Activated T-helper 1 cell treated with anti-CD3 and anti-CD28 coated beads, Interleukin-12 subunit alpha, Interleukin-12 subunit beta, Interleukin-2, Interleukin-4 antibody, amounts not matched to agents 30 ng/mL and 10 ng/mL and 1 ng/mL, durations not matched to agents 14 hours and 24 hours and 36 hours (primary cell): ENCODE measurements around the gene PSTK. TPM values are rescaled to one million over a fixed set of nuclear protein-coding genes. Genes with fewer than 3 reads are reported as not detected.

Source experiments
- DNase-seq: peaks from one replicate; pipeline ENCODE4 v3.0.0; 2021; ENCODE audit warnings: low spot score
- H3K27ac Mint-ChIP-seq: one replicate; pipeline ENCODE4 v1.8.0; 2021; ENCODE audit warnings: mild to moderate bottlenecking, mixed read lengths
- H3K27me3 Mint-ChIP-seq: one replicate; pipeline ENCODE4 v1.8.0; 2022; ENCODE audit warnings: mild to moderate bottlenecking, moderate library complexity, mixed read lengths; ENCODE audit not compliant: insufficient read depth
- H3K36me3 Mint-ChIP-seq: one replicate; pipeline ENCODE4 v1.8.0; 2021; ENCODE audit warnings: low read depth, mixed read lengths
- H3K4me1 Mint-ChIP-seq: one replicate; pipeline ENCODE4 v1.8.0; 2021; ENCODE audit warnings: low read depth, mixed read lengths
- H3K4me3 Mint-ChIP-seq: one replicate; pipeline ENCODE4 v1.8.0; 2021; ENCODE audit warnings: mild to moderate bottlenecking, moderate library complexity, mixed read lengths
- H3K9me3 Mint-ChIP-seq: one replicate; pipeline ENCODE4 v1.8.0; 2021; ENCODE audit warnings: mixed read lengths
- intact Hi-C: fragments of 100-400 bp; cut with micrococcal nuclease; formaldehyde crosslinking; loops from one replicate; pipeline ENCODE4 v1.15.1; 2024
- total RNA-seq: library from RNA; stranded (reverse); gene quantifications from 2 replicates; pipeline ENCODE4 v1.2.3, GENCODE V29; 2022

PSTK gene, protein sequence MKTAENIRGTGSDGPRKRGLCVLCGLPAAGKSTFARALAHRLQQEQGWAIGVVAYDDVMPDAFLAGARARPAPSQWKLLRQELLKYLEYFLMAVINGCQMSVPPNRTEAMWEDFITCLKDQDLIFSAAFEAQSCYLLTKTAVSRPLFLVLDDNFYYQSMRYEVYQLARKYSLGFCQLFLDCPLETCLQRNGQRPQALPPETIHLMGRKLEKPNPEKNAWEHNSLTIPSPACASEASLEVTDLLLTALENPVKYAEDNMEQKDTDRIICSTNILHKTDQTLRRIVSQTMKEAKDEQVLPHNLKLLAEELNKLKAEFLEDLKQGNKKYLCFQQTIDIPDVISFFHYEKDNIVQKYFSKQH
- total RNA-seq = 4.5 and 4.8 TPM in 2 replicates

DNA sequence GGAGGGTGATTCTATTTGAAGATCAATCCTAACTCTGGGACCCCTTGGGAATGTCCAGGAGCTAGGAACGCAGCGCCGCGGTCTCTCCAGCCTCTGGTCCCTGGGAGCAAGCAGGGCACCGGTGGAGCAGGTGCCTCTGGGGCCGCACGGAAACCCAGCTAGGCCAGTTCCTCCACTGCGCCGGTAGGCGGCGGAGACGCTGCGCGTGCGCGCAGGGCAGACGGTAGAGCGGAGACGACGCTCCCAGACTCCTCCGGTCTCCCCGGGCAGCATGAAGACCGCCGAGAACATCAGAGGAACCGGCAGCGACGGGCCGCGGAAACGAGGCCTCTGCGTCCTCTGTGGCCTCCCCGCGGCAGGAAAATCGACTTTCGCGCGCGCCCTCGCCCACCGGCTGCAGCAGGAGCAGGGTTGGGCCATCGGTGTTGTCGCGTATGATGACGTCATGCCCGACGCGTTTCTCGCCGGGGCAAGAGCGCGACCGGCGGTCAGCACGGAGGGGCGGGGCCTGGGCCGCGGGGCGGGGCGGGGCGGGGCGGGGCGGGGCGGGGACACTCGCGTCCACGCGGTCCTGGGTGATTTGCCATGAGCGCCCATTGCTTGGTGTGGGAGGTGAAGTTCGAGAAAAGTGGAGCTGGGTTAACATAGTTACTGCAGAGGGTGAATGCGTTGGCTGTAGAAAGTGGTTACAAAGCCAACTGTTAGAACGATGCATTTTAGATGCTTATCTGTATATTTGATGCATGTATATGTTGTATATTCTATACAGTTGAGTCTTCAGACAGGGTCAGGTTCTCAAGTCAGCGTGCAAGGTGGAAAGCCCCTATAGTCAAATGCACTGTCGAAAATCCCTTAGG lies at the start of gene PSTK:
Gene PSTK (plus strand): TSS at position 193 of the 857 bp plus-strand sequence. CDS start 79 bp downstream, at position 272.
- Mint-ChIP-seq H3K27me3 (peaks cover 12% of the 10 kb centered on the region), H3K4me1 (peaks cover 22% of the 10 kb centered on the region), H3K9me3 (no peaks in the 10 kb centered on the region), H3K36me3 (peaks cover 9% of the 10 kb centered on the region), H3K4me3 (peak within 1 kb of the TSS; percentile 87), H3K27ac (peak within 1 kb of the TSS; percentile 97)
- intact Hi-C loops = loop anchor here (1.0 kb wide), 4 partner anchors 26 to 174 kb away; partner anchors contain the start of genes BUB3, C10orf88, FAM24B and IKZF5
- DNase-seq = peak; percentile 83

GRCh38 chr10:122931088-122931906 lies 48.9 kb upstream of the PSTK start:
- H3K27ac Mint-ChIP-seq = no peak overlapping the region
- DNase-seq = no peak
- H3K4me1 Mint-ChIP-seq = no peaks in the 10 kb centered on the region
- intact Hi-C loops = no loop called here
- H3K9me3 Mint-ChIP-seq = no peaks in the 10 kb centered on the region
- no peak overlapping the region for H3K4me3 Mint-ChIP-seq
- H3K36me3 Mint-ChIP-seq = peaks cover 16% of the 10 kb centered on the region
- H3K27me3 Mint-ChIP-seq = no peaks in the 10 kb centered on the region

GRCh38 chr10:122939133-122939855 lies 40.9 kb upstream of the PSTK start:
- H3K27me3 Mint-ChIP-seq = no peaks in the 10 kb centered on the region
- H3K4me3 Mint-ChIP-seq = no peak overlapping the region
- H3K4me1 Mint-ChIP-seq = peaks cover 5% of the 10 kb centered on the region
- H3K9me3 Mint-ChIP-seq = no peaks in the 10 kb centered on the region
- H3K27ac Mint-ChIP-seq = no peak overlapping the region
- H3K36me3 Mint-ChIP-seq = peaks cover 27% of the 10 kb centered on the region
- intact Hi-C loops = no loop called here
- no peak for DNase-seq

- intact Hi-C loops = no loop called here
- Mint-ChIP-seq H3K9me3 (no peaks in the 10 kb centered on the region), H3K36me3 (peaks cover 25% of the 10 kb centered on the region), H3K27ac (no peak overlapping the region), H3K4me3 (no peak overlapping the region), H3K27me3 (no peaks in the 10 kb centered on the region), H3K4me1 (peaks cover 5% of the 10 kb centered on the region)
- DNase-seq = no peak
These were observed 40.2 kb upstream of the PSTK start for GRCh38 chr10:122939856-122940543.

- Mint-ChIP-seq H3K4me1 (peaks cover 37% of the 10 kb centered on the region), H3K4me3 (no peak overlapping the region)
These were observed 30.9 kb upstream of the PSTK start for GRCh38 chr10:122949296-122949695.

GRCh38 chr10:122953902-122954730 lies 26.1 kb upstream of the PSTK start, which contains the start of gene C10orf88:
Gene C10orf88 (minus strand): TSS chr10:122954227. CDS start chr10:122954178, 49 bp downstream.
- Mint-ChIP-seq H3K36me3 (peaks cover 20% of the 10 kb centered on the region), H3K4me1 (peaks cover 47% of the 10 kb centered on the region), H3K9me3 (peaks cover 7% of the 10 kb centered on the region), H3K27me3 (peaks cover 15% of the 10 kb centered on the region), H3K27ac (peak within 1 kb of the TSS; percentile 88), H3K4me3 (peak within 1 kb of the TSS; percentile 87)
- intact Hi-C loops = loop anchor here (1.0 kb wide), 5 partner anchors 26 to 200 kb away; partner anchors contain the start of genes BUB3, FAM24B, IKZF5 and PSTK
- peak; percentile 97 for DNase-seq

More at GRCh38 chr10:122949296-122949695, 30.9 kb upstream of the PSTK start:
- DNase-seq = no peak
- H3K27ac Mint-ChIP-seq = no peak overlapping the region
- peaks cover 3% of the 10 kb centered on the region for H3K27me3 Mint-ChIP-seq
- intact Hi-C loops = no loop called here
- peaks cover 40% of the 10 kb centered on the region for H3K36me3 Mint-ChIP-seq
- H3K9me3 Mint-ChIP-seq = peaks cover 3% of the 10 kb centered on the region

DNA sequence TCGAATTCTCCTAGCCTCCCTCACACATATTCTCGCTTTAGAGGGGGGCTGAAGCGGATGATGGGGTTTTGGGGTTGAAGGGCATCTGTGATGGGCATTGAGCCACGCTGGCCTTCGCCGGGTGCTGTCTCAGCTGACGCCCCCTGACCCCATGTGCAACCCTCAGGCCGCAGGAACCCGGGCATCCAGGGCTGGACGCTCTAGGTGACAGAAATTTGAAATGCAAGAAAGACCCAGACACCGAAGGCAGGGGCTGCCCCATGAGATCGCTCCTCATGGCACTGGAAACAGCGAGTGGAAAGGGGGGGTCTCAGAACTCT lies 25.5 kb upstream of the PSTK start:
- H3K36me3 Mint-ChIP-seq = peaks cover 14% of the 10 kb centered on the region
- intact Hi-C loops = loop anchor here (1.0 kb wide), 5 partner anchors 26 to 200 kb away; partner anchors contain the start of genes BUB3, FAM24B, IKZF5 and PSTK
- H3K4me1 Mint-ChIP-seq = peaks cover 41% of the 10 kb centered on the region
- no peak for DNase-seq
- H3K4me3 Mint-ChIP-seq = peak overlapping the region; percentile 30
- no peak overlapping the region for H3K27ac Mint-ChIP-seq
- peaks cover 15% of the 10 kb centered on the region for H3K27me3 Mint-ChIP-seq
- peaks cover 7% of the 10 kb centered on the region for H3K9me3 Mint-ChIP-seq

GRCh38 chr10:122955892-122956291 lies 24.3 kb upstream of the PSTK start:
- H3K9me3 Mint-ChIP-seq = peaks cover 7% of the 10 kb centered on the region

DNA sequence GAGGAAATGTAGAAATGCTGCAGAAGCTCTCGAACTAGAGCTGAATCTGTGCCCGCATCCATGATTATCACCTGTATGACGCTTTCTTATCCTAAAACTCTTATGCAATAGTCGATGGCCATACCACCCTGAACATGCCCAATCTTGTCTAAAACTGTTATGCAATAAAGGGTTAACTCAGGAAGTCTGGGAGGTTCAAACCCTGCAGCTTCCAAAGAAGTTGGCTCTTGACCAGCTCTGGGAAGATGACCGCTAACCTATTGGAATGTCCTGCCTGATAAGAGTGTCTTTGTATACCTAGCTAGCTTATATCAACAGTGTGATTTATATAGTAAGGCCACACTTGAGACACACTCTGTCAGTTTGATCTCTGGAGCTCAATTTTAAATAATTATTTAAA lies 22.7 kb upstream of the PSTK start:
- no peak for DNase-seq
- Mint-ChIP-seq H3K27ac (no peak overlapping the region), H3K4me1 (peaks cover 25% of the 10 kb centered on the region), H3K36me3 (peaks cover 6% of the 10 kb centered on the region), H3K9me3 (peaks cover 7% of the 10 kb centered on the region), H3K4me3 (no peak overlapping the region), H3K27me3 (peaks cover 15% of the 10 kb centered on the region)
- intact Hi-C loops = no loop called here

More at GRCh38 chr10:122955892-122956291, 24.3 kb upstream of the PSTK start:
- DNase-seq = no peak
- H3K4me3 Mint-ChIP-seq = no peak overlapping the region
- no peak overlapping the region for H3K27ac Mint-ChIP-seq
- H3K27me3 Mint-ChIP-seq = peaks cover 15% of the 10 kb centered on the region
- H3K4me1 Mint-ChIP-seq = peaks cover 32% of the 10 kb centered on the region
- peaks cover 11% of the 10 kb centered on the region for H3K36me3 Mint-ChIP-seq
- intact Hi-C loops = no loop called here

DNA sequence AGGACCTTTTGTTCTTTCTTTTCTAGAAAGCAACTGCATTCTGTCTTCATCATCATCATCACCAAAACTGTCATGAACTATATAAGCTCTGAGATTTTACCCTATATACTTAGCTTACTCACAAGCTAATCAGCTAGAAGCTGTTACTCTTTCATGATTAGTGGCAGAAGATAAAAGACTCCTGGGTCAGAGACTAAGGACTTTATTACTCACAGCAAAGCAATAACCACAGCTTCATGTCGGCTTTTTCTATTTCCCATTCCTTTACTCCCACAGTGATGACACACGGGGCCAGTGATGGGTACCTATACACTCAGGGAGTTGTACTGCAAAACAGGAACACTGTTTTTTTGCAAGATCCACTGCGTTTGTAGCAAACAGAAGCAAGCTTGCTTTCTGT lies 17.8 kb upstream of the PSTK start:
- Mint-ChIP-seq H3K9me3 (peaks cover 18% of the 10 kb centered on the region), H3K27ac (no peak overlapping the region), H3K27me3 (peaks cover 10% of the 10 kb centered on the region), H3K4me1 (no peaks in the 10 kb centered on the region), H3K4me3 (no peak overlapping the region), H3K36me3 (peaks cover under 1% of the 10 kb centered on the region)
- DNase-seq = no peak
- intact Hi-C loops = no loop called here

GRCh38 chr10:122966879-122967278 lies 13.3 kb upstream of the PSTK start:
- no peaks in the 10 kb centered on the region for H3K4me1 Mint-ChIP-seq
- no peak for DNase-seq
- intact Hi-C loops = no loop called here
- H3K27ac Mint-ChIP-seq = no peak overlapping the region
- peaks cover 3% of the 10 kb centered on the region for H3K36me3 Mint-ChIP-seq
- peaks cover 12% of the 10 kb centered on the region for H3K27me3 Mint-ChIP-seq
- H3K4me3 Mint-ChIP-seq = no peak overlapping the region
- H3K9me3 Mint-ChIP-seq = peaks cover 35% of the 10 kb centered on the region
